GM21717 (cell line): ENCODE measurements around the gene ZFAND3.

ENCODE experiments used
- ATAC-seq: cut with Tn5 transposase; IDR thresholded peaks from one replicate; pipeline ENCODE4 v1.9.1; 2021; ENCODE audit warnings: mild to moderate bottlenecking, moderate library complexity; ENCODE audit not compliant: unreplicated experiment

The ZFAND3 gene

DNA sequence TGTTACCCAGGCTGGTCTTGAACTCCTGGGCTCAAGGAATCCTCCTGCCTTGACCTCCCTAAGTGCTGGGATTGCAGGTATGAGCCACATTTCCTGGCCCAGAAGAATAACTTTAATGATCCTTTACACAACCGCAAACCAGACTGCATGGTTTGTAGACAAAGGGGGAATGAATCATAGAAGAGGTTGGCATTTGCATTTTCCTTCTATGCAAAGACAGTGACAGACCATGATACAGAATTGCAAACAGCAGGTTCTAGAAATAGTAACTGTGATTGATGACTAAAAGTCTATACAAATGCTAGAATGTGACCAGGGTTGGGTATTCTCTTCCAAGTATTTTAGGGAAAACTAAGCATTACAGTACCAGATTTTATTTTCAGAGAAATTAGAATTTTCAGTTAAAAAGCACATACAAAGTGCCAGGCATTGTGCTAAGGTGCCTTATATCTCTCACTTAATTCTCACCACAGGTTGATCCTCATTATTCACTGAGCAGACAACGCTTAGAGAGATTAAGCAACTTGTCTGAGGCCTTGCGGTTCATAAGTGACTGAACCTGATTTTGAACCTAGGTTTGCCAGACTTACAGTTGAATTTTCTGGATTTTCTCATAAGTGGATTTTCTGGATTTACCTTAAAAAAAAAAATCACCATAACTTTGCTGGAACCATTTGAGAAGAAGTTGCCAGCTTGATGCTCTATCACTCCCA, 146.6 kb downstream of the ZFAND3 start:
- no peak for ATAC-seq

GRCh38 chr6:37966801-37967200, 147.3 kb downstream of the ZFAND3 start:
- no peak for ATAC-seq

DNA sequence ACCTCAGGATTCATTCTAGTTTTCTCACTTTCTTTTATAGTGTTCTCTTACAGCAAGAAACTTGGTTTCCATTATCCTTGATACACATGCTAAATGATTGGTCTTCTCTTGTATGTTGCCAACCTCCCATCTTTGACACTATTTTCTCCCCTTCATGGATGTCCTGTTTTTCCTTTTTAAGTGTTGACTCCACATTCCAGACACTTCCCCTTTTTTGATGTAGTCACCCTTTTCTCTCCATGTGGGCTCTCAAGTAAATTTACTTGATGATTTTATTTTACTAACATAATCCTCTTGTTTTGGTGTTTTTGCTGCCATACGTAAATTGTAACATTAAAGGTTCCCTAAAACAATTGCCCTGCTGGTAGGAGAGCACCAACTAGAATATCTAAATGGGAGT, 148.1 kb downstream of the ZFAND3 start:
- no peak for ATAC-seq

DNA sequence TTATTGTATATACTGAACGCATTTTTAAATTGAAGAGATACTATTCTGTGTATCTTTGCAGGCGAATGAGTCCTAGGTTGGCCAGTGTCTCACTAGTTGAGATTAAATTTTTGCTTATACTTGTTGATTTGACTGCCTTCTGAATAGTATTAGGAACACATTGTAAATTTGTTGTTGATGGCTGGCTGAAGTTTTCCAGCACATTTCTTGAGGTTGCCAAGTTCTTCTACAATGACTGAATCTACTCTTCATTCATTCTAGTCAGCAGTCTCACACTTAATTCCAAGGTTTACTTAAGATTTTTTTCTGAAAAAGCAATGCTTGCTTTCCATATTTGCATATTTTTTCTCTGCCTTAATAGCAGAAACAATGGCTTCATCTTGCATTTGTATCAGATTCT, 151.7 kb downstream of the ZFAND3 start:
- ATAC-seq, result no peak

GRCh38 chr6:37971711-37972390, 152.3 kb downstream of the ZFAND3 start:
- ATAC-seq, result no peak

DNA sequence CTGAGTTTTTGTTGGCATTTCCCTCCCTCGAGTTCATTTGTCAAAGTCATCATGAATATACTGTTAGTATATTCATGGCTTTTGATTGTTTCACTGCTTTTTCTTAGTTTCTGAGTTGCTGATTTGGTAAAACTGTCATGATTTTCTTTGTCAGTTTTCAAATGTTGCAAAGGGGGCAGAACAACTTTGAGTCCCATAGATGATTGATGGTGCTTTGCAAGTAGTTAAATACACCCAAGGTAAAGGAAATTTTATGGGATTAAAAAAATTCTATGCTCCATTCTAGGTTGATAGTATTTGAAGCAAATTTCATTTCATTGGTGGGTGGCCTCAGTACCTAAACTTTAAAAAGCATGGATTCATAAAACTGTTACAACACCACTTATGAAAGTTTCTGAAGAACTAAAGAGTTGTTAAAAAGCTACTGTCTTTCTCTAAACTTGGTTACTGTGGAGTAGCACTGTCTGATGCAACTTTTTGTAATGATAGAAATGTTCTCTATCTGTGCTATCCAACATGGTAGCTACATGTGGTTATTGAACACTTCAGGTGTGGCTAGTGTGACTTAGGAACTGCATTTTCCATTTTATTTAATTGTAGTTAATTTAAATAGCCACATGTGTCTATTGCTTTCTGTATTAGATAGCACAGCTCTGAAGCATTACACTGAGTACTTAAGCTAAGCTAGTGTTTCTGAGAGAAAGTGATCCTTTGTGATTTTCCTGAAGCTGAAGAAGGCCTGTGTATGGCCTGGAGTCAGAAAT, 153.6 kb downstream of the ZFAND3 start:
- no peak for ATAC-seq

- ATAC-seq, result no peak
Measured at GRCh38 chr6:37974381-37974780, 154.9 kb downstream of the ZFAND3 start.

- ATAC-seq, result no peak
Measured at GRCh38 chr6:37974943-37975342, 155.4 kb downstream of the ZFAND3 start.

DNA sequence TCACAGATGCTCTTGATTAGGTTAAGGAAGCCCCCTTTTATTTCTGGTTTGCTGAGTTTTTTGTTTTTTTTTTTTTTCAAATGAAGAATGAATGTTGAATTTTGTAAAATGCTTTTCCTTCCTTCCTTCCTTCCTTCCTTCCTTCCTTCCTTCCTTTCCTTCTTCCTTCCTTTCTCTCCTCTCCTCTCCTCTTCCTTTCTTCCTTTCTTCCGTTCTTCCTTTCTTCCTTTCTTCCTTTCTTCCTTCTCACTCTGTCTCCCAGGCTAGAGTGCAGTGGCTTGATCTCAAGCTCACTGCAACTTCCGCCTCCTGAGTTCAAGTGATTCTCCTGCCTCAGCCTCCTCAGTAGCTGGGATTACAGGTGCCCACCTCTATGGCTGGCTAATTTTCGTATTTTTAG, 158.2 kb downstream of the ZFAND3 start:
- ATAC-seq, result no peak

GRCh38 chr6:37979392-37980221, 160.1 kb downstream of the ZFAND3 start:
- no peak for ATAC-seq

DNA sequence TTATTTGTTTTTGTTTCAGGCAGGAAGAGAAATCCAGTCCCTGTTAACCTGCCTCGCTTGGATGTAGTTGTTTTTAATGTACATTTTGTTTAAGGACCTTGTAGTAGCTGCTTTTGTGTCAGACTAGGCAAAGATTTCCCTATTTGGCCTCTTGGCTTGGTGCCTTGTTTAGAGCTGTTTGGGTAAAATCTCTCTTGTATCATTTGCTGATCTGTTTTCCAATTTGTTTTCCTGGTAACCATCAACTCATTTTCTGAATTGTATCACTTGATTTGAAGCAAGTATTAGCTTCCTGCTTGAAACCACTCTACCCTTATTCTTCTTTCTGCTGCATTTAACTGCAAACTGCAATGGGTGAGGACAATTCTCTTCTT, 160.7 kb downstream of the ZFAND3 start:
- ATAC-seq, result no peak

DNA sequence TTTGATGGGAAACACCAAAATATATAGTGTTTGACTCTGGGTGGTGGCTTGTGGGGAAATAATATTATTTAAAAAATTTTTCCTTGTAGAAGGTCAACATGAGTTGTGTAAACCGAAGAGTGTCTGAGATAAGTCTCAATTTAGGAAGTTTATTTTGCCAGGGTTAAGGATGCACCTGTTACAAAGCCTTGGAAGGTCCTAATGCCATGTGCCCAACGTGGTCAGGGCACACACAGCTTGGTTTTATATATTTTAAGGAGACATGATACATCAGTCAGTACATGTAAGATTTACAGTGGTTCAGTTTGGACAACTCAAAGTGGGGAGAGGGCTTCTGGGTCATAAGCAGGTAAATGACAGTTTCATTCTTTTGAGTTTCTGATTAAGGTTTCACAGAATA, 162.1 kb downstream of the ZFAND3 start:
- ATAC-seq, result no peak

DNA sequence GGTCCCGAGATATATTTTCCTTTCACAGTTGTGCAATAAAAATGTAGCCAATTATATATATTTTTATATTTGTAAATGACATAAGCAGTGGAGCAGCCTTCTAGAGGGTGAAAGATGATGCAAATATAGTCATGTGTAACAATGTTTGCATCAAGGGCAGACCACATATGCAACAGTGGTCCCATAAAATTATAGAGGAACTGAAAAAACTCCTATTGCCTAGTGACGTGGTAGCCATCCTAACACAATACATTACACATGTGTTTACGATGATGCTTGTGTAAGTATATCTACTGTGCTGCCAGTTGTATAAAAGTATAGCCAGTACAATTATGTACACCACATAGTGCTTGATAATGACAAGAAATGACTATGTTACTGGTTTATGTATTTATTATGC, 162.8 kb downstream of the ZFAND3 start:
- ATAC-seq, result no peak

DNA sequence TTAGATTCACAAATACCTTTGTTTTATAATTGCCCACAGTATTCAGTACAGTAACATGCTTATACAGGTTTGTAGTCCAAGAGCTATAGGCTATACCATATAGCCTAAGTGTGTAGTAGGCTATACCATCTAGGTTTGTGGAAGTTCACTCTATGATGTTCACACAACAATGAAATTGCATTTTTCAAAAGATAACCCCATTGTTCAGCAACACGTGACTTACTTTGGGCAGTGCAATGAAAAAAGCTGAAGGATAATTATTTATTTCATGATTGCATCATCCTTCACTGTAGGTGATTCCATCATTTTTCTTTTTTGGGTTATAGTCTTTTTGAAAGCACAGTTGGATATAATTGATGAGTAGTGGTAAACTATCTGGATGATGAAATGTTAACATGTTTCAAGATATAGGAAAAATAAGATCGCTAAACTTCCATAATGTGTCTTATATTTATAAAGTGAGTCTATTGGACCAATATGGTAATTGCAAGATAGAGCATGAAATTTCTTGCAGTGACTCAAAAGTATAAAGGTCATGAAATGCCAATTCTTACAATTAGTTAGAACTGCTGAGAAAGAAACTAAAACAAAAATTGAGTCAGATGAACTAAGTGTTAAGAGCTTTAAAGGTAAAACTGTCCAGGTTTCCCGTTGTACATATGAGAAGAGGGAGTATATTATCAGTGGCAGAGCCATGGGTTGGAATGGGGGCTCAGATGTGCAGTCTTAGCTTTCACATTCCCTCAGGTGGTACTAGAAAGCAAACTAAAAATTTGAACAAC, 164.4 kb downstream of the ZFAND3 start:
- ATAC-seq, result no peak

GRCh38 chr6:37984578-37984977, 165.1 kb downstream of the ZFAND3 start:
- ATAC-seq, result no peak

DNA sequence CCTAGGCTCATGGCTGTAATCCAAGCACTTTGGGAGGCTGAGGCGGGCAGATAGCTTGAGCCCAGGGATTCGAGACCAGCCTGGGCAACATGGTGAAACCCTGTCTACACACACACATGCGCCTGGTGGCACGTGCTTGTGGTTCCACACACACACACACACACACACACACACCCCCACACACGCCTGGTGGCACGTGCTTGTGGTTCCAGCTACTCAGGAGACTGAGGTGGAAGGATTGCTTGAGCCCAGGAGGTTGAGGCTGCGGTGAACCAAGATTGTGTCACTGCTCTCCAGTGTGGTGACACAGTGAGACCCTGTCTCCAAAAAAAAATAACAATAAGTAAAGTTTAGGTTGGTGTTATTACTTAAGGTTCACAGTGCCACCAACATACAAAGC, 165.8 kb downstream of the ZFAND3 start:
- no peak for ATAC-seq

DNA sequence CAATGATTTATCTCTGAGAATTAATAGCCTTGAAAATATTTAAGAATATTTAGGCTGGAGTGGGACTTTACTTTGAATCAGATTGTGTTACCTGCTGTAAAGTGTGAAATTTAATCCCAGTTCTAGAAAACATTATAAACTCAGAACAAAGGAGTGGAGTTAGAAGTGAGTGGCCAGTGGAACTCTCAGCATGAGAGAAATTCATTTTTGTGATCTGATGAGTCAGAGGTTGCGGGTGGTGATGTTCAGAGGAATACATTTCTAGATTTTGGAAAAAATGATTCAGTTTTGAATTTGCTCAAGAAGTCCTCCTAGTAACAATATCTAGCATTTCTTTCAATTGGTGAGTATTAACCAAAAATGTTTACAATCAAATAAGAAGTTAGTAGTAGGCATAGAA, 167.5 kb downstream of the ZFAND3 start:
- ATAC-seq, result no peak

GRCh38 chr6:37987559-37987958, 168.0 kb downstream of the ZFAND3 start:
- ATAC-seq, result no peak

DNA sequence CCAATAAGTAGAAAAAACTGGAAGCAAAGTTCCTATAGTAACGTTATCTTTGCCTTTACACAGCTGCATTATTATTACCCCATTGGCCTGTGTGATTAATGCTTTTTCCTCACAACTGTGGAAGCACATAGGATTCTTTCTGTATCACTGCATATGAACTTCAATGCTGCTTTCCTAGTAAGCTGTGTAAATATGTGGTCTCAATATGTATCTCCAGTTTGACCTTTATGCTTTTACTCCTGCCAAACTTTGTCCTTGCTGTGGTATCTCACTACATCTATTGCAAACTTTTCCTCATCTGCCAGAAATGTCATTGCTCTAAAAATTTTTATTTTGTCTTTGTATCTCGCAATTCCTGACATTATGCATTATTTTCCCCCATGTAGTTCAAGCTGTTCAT, 168.6 kb downstream of the ZFAND3 start:
- ATAC-seq, result no peak

DNA sequence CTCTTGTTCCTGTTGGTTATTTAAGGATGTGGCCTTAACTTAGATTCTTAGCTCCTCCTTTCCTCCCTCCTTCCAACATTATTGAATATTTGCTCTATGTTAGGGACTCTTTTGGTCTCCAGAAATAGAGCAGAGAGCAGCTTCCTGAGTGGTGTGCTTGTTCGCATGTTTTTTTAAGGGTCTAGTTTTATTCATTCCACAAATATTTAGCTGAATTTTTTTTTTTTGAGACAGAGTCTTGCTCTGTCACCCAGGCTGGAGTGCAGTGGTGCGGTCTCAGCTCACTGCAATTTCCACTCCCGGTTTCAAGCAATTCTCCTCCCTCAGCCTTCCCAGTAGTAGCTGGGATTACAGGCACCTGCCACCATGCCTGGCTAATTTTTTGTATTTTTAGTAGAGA, 169.2 kb downstream of the ZFAND3 start:
- ATAC-seq, result no peak
